Stimulated activated CD4-positive, alpha-beta T cell treated with anti-CD3 and anti-CD28 coated beads, Interleukin-4, amount 100 ng/mL, for 48 hours (primary cell): ENCODE measurements around the gene OLIG1.

ENCODE experiments used
- DNase-seq, 2 donors: peaks; one replicate each; pipeline ENCODE4 v3.0.0-alpha.2; 2020; ENCODE audit warnings: low read depth in 2 of 2

Gene OLIG1

DNA sequence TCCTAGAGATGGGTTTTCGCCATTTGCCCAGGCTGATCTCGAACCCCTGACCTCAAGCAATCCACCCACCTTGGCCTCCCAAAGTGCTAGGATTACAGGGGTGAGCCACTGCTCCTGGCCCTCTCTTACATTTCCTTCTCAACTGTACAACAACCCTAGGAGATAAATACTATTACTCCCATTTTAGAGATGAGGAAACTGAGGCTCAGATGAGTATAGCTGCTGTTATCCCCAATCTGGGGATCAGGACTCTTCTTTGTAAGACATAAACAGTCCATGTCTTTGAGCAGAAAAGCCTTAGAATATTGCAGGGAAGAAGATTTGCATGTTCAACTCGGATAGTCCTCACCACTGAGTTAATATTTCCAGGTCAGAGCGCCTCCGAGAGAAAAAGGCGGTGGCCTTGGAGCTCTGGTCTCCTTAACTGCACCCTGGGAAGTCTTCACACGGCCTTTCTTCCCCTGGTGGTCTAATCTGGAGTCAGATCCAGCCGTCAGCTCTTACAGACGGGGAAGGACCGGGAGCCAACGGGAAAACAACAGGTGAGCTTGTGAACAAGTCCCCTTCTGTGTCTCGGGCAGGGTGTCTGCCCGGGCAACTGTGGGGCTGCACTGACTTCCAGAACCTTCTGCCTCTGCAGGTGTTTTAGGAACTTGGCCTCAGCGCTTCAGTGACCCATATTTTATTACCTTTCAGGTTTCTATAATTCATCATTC is 5.9 kb upstream of the OLIG1 start:
- no peak for DNase-seq

DNA sequence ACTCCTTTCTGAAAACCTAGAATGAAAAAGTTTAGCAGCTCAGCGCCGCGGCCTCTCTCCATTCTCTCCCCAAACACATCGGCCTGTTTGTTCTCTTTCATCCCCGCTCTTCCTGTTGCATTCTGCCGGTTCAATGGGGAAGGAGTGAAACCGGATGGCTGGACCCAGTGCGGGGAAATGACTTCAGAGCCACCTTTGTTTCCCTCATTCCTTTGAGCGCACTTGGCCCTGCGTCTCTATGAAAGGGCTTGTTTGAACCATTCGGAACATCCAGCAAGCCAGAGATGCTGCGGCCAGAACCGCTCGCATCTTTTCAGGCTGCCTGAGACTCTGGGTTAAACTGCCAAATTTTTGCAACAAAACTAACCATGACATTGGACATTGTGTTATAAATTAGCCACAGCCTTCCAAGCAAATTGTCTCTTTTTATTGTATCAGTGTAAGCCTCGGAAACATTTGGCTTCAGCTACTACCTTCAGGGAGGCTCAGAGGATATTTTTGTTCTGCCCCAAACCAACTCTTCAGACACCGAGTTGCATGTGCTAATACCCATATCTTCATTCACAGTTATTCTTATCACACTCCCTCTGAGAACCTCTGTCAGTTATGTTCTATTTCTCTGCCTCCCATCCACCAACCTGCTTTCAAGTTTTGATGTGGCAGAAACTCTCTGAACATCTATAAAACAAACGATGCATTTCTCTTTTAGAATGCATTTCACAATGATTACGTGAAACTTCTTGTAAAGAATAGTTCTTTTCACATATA is 5.1 kb upstream of the OLIG1 start:
- DNase-seq: no peak

DNA sequence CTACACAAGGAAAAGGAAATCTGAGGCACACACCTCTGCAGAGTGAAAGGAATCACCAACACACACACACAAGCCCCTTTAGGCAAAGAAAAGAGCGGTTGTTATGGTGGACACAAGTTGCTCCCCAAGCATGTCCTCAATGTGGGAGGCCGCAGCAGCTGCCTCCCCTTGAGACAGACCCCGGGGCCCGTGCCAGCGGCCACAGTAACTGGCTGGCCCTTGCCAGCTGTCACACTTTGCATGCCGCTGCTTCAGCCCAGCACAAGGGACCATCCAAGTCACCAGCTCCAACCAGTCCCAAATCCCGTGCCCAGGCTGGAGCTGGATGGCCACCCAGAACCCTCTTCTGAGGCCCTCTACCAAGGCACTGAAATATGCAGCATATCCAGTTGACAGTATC is 2.9 kb upstream of the OLIG1 start:
- no peak for DNase-seq

DNA sequence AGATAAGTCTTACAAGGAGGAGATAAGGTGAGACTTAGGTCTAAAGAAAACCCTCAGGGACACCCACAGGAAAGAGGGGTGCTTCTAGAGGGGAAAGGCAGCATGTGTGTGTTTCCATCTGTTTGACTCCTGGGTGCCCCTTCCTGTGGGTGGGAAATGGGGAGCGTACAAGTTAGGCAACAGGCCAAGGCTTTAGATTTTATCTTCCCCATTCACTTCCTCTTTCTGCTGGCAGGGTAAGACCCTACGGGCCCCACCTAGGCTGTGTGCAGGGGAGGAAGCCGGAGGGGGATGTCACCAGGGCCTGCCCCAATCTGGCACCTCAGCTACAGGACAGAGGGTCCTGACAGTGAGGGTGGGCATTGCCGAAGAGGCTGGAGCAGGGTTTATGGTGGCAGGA is 2.5 kb upstream of the OLIG1 start:
- no peak for DNase-seq

DNA sequence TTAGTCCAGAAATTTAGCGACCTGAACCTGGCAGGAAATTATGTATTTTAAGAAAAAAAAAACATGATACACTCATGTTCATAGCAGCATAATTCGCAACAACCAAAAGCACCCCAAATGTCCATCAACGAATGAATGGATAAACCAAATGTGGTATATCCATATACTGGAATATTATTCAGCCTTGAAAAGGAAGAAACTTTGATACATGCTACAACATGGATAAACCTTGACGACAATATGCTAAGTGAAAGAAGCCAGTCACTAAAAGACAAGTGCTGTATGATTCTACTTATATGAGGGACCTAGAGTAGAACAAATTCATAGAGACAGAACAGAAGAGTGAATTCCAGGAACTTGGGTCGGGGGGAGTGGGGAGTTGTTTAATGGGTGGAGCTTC is 698 bp upstream of the OLIG1 start:
- DNase-seq: no peak

DNA sequence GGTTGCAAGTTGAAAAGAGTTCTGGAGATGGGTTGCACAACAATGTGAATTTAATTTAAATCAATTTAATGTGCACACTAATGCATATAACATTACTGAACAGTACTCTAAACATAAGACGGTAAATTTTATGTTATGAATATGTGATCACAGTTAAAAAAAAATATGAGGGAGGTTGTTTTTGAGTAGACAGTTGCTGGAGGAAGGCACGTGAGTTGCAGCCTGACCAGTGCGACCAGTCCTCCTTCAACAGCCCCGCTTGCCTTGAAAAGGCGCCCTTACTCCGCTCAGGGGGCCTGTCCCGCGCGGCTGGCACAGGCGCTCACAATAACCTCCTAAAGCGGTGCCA is 322 bp upstream of the OLIG1 start:
- DNase-seq: no peak

DNA sequence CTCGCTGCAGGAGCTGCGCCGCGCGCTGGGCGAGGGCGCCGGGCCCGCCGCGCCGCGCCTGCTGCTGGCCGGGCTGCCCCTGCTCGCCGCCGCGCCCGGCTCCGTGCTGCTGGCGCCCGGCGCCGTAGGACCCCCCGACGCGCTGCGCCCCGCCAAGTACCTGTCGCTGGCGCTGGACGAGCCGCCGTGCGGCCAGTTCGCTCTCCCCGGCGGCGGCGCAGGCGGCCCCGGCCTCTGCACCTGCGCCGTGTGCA is 730 bp downstream of the OLIG1 start:
- no peak for DNase-seq

DNA sequence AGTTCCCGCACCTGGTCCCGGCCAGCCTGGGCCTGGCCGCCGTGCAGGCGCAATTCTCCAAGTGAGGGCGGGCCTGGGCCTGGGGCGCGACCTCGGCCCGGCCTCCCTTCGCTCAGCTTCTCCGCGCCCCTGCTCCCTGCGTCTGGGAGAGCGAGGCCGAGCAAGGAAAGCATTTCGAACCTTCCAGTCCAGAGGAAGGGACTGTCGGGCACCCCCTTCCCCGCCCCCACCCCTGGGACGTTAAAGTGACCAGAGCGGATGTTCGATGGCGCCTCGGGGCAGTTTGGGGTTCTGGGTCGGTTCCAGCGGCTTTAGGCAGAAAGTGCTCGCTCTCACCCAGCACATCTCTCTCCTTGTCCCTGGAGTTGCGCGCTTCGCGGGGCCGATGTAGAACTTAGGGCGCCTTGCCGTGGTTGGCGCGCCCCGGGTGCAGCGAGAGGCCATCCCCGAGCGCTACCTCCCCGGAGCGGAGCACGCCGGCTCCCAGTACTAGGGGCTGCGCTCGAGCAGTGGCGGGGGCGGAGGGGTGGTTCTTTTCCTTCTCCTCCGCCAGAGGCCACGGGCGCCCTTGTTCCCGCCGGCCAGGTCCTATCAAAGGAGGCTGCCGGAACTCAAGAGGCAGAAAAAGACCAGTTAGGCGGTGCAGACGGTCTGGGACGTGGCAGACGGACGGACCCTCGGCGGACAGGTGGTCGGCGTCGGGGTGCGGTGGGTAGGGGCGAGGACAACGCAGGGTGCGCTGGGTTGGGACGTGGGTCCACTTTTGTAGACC is 1.2 kb downstream of the OLIG1 start:
- DNase-seq: no peak

DNA sequence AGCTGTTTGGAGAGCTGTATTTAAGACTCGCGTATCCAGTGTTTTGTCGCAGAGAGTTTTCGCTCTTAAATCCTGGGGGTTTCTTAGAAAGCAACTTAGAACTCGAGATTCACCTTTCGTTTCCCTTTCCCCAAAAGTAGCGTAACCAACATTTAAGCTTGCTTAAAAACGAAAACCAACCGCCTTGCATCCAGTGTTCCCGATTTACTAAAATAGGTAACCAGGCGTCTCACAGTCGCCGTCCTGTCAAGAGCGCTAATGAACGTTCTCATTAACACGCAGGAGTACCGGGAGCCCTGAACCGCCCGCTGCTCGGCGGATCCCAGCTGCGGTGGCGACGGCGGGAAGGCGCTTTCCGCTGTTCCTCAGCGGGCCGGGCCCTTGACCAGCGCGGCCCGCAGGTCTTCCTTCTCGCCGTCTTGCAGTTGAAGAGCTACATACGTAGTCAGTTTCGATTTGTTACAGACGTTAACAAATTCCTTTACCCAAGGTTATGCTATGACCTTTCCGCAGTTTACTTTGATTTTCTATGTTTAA is 1.9 kb downstream of the OLIG1 start:
- DNase-seq: no peak

DNA sequence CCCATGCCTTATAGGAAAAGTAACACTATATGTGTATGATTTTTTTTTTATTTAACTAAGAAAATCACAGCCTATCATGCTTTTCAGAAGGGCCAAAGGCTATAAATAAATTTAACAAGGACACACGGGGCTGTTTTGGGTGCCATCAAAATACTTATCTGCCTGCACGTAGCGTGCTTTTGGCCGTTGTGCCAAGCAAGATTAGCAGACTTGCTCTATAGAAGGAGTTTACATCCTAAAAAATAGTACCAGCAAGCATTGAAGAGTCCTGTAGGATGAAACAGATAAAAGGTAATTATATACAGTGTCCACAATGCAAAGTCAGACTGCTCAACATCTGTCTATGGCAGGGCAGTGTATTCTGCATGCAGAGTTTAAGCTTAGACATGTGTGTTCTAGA is 3.7 kb downstream of the OLIG1 start:
- DNase-seq: no peak

DNA sequence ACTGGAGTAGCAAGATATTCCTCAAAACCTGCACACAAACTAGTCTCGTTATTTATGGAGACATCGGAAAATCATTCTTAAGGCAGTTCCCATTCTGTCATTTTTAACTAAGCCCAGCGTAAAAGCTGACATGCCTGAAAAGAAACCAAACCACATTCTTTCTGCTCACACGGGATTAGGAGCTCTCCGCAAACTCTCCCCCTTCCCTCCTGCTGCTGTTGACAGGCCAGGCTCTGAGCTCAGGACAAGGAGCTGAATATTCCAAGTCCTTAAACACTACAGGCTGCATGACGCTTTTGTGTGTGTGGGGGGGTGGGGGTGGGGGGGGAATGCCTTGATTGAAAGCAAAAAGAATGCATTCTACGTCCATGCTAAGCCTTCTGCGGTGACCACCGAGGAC is 5.2 kb downstream of the OLIG1 start:
- DNase-seq: no peak

DNA sequence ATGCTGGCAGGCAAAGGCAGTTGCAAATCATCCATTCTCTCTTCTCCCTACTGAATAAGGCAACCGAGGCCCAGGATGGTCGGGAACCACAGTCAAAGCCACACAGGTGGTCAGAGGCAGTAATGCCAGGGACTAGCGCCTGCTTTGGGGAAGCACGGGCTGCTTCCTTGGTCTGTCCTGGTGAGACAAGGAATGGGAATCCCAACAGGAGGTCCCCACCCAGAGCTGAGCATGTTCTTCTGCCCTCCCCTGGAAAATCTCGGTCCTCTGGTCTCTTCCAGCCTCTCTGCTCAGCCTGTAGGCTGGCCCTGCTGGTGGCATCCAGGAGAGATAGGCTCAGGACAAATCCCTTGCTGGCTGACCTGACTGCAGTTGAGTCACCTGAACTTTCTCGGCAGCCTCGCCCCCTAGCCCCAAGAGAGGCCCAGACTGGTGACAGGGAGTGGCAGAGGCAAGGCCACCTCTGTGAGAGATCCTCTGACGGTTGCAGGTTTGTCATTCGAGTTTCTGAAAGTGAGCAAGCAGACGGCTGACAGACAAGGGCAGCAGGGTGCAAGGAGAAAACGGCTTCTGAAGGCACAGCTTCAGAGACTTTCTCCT is 5.8 kb downstream of the OLIG1 start:
- no peak for DNase-seq

DNA sequence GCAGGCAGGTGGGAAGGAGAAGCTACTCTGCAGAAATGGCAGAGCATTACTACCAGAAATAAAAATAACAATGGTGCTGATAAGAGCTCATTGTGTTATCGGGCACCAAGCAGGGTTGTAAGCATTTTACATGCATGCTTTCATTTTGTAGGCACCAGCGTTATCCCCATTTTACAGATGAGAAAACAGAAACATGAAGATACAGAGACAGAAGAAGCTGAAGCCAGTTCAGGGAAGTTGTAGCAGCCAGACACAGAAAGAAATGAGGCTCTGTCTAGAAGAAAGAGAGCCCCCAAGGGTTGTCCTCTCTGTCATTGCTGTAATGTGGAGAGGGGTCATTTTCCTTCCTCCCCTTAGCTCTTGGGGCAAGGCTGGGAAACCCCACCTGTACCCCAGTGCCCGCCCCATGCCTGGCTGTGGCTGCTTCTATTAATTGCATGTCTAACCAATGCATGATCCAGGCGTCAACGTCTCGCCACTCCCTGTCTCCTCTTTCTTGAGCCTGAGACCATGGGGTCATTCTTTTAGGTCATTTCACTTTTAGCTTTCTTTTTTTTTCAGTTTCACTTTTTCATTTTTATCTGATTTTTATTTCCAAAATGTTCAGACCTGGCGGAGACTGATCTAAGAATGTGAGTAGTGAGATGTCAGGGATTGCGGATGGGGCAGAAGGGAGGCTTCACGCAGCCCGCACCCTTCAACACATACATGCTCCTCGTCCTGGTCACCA is 6.8 kb downstream of the OLIG1 start:
- DNase-seq: no peak

DNA sequence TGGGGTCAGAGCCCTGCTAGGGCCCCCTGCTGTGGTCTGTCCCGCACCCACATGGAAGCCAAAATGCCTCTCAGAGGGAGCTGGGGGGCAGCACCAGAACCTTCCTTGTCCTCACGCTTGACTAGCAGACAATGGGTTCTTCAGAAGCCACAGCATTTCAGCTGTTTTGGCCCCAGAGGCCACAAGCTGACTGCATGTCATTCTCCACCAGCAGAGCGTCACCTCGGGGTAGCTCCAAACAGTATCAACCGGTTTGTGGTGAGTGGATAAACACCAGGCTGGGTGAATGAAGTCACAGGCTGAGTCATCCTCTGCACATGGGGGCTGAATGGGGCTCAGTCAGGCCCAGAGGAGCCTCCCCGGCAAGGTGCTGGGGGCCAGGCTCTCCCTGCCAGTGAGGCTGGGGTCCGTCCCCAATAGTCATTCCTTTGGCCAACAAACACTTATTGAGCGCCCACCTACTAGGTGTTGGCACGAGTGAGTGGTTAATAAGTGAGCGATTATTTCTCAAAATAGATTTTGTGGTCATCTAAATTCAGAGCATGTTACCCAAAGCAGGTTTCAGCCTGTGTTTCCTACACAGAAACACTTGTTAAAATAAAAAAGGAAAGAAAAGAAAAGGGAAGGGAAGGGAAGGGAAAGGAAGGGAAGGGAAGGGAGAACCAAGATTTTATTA is 9.1 kb downstream of the OLIG1 start:
- DNase-seq: no peak

DNA sequence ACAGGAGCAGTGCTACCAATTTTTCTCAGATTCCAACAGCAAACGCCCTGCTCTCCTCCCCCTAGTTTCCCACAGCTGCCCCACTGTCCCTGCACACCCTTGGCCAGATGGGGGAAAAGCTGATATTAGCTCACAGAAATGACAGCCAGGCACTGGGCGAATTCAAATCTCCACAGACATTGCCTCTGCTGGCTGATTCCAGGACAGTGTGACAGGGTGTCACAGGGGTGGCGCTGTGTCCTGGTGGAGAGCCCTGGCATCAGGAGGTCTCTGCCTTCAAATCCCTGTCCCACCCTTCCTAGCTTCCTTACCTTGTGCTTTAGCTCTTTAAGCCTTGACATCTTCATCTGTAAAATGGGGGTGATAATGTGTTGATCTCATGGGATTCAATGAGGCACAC is 10.4 kb downstream of the OLIG1 start:
- no peak for DNase-seq

DNA sequence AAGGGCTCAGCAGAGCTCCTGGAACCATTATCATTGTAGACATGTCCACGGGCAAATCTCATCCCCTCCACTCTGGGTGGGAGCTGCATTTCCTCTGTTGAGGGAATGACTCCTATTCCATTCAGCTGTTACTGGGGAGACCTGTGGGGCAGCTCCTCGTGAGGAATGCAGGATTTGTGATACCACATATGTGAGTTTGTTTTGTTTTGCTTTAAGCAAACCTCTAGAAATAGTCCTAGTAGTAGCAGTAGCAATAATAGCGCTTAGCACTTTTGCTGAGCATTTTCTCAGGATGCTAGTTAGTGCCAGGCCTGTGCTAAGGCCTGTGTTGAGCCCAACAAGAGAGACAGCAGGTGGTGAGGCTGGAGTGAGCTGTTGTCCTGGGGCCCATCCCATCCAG is 10.8 kb downstream of the OLIG1 start:
- DNase-seq: no peak

DNA sequence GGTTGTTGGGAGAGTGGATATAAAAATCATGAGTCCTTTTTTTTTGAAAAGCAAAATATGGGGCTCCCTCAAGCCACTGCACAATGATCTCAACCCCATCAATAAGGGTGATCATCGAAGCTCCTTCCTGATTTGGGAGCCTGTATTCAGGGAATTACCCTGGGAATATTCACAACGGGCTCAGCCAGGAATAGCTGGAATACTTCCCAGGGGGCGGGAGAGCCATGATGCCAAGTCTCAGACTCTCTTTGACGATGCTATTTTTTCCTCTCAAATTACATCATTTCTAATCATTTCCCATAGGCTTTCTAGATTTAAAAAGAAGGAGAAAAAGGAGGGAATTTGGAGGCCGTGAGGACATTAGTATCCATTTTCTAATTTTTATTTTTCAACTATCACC is 18.4 kb downstream of the OLIG1 start:
- DNase-seq: no peak

DNA sequence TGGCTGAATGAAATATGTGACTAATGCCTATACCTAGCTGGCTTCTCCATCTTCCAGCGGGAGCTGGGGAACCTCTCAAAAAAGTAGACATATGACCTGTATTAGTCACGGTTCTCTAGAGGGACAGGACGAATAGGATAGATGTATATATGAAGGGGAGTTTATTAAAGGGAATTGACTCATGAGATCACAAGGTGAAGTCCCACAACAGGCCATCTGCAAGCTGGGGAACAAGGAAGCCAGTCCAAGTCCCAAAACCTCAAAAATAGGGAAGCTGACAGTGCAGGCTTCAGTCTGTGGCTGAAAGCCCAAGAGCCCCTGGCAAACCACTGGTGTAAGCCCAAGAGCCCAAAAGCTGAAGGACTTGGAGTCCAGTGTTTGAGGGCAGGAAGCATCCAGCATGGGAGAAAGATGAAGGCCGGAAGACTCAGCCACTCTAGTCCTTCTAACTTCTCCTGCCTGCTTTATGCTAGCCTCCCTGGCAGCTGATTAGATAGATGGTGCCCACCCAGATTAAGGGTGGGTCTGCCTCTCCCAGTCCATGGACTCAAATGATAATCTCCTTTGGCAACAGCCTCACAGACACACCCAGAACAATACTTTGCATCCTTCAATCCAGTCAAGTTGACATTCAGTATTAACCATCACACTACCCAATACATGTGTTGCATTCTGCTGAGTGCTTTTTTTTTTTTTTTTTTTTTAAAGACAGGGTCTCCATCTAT is 19.6 kb downstream of the OLIG1 start:
- DNase-seq: no peak

DNA sequence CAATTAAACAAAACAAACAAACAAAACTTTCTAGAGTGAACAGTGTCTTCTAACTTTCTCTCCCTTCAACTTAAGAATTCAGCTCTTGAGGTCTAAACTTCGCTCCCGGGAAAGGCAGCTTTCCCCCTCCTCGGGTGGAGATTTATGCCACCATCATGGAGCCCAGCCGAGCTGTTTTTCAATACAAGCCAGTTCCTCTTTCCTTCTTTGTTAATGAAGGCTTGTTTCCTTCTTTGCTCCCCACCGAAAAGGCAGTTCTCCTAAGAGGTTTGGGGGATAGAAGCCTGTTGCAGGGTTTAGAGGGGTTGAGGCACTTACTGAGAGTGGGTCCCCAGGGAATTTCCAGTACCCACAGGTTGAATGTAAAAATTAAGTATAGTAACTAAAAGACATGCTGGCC is 26.5 kb downstream of the OLIG1 start:
- DNase-seq: no peak

DNA sequence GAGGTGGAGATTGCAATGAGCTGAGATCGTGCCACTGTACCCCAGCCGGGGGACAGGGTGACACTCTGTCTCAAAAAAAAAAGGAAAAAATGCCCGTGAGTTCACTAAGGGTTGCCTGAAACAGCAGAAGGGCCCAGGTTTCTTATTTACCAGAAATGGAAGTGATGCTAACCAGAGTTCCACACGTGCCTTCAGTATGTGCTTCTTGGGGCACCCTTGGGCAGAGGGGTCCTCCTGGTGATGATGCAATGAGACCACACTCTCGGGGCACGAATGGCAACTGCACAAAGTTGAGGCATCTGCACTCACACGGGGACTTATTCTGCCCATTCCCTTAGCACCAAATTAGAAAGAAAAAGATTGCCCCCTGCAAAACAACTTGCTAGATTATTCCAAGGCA is 29.2 kb downstream of the OLIG1 start:
- DNase-seq: no peak
